Glomerular endothelial cell (primary cell): ENCODE data around the gene USPL1. TPM values are rescaled to one million over a fixed set of nuclear protein-coding genes. Genes with fewer than 3 reads are reported as not detected.

ENCODE experiments used
- DNase-seq: peaks from one replicate; pipeline ENCODE4 v3.0.0-alpha.2; 2011; ENCODE audit warnings: low read depth, low spot score; ENCODE audit errors: extremely low read depth
- total RNA-seq: library from RNA; depleted of rRNA; stranded (reverse); fragments of >200 nt; gene quantifications from 2 replicates; pipeline ENCODE4 v1.2.3, GENCODE V29; 2015

The USPL1 gene
- total RNA-seq, 1 donor from 2014 or later: 22.8 TPM

DNA sequence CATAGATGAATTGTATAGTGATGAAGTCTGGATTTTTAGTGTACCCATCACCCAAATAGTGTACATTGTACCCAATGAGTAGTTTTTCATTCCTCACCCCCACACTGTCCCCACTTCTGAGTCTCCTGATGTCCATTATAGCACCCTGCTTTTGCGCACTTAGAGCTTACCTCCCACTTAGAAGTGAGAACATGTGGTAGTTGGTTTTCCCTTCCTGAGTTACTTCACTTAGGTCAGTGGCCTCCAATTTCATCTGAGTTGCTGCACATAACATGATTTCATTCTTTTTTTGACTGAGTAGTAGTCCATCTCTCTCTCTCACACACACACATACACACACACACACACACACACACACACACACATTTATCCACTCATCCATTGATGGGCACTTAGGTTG, 74.4 kb downstream of the USPL1 start:
- no peak for DNase-seq

DNA sequence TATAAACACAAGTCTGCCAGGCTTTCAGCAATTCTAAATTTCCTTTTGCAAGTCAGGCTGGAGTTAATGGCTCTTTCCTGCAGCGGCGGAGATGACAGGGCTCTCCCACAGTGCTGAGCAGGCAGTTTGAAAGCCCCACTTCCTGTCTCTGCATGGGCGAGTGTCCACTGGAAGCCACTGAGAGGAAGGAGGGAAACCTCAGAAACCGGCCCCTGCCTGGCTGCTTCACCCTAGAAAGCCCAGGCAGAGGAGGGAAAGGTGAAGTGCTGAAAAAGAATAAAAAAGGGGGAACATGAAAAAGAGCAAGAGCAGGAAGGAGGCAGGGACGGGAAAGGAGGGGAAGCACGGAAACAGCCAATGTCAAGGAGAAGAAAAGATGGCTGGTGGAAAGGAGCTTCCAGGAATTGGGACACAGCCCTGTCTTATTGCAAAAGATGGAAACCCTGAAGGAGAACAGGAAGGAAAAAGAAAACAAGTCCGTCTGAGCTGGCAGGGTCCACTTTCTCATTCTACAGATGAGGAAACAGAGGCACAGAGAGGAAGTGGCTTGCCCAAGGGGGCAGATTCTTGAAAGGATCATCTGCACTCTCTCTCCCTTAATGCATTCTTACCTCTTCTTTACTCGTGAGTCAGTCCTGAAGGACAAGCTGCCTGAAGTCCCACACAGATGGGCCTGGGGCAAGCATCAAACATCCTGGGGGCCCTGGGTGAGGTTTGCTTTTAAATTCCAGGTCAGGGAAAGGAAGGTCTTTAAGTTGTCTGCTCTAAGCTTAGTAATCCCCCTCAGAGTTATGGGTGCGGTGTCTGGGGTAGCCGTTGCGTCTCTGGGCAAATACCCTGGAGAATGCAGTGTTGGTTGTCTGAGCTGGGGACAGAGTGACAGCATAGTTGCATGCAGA, 78.8 kb downstream of the USPL1 start:
- no peak for DNase-seq

DNA sequence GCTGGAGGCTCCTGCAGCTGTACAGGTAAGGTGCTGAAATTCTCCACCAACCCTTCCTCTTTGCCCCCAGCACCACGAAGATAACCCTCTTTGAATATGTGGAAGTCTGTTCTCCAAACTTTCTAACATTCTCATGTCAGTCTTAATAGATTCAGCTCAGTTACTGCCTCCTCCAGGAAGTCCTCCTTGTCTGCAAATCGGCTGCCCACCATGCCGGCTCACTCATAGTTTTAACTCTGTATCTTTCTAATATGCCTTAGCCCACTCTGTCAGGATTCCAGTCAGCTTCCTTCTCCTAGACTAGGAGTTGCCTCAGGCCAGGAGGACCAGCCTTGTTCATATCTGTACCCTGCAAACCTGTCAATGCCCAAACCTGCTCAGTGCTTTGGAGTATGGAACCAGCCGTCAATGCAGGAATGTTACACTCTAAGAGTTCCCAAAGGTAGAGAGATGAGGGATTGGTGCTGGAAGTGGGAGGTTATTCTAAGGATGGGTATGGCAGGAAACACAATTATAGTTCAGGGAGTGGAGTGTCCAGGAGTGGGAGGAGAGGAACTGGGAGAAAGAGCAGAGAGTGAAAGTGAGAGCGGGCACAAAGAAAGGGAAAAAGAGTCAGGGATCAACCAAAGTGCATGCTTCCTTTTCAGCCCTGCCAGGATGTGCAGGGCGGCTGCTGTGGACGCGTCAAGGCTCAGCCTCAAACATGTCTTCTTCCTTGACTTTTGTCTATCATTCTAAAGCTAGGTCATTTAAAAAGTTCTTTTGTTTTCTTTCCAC, 79.6 kb downstream of the USPL1 start:
- no peak for DNase-seq

DNA sequence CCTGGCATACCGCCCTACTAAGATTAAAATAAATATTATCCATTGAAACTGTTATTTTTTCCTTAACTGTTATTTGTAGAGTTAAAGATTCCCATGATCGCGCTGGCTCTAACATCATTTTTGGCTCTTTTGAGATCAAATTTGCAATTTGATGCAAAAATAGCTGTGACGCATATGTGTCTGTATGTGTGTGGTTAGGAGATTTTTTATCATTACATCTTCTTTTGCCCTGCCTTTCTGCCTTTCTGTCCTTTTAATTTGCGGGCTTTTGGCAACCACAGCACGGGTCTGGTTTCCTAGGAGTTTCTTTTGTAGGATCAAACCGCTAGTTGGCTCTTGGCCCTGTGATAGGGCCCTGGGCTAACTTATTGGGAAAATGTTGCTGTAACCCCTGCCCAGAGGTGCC, 80.3 kb downstream of the USPL1 start:
- no peak for DNase-seq

DNA sequence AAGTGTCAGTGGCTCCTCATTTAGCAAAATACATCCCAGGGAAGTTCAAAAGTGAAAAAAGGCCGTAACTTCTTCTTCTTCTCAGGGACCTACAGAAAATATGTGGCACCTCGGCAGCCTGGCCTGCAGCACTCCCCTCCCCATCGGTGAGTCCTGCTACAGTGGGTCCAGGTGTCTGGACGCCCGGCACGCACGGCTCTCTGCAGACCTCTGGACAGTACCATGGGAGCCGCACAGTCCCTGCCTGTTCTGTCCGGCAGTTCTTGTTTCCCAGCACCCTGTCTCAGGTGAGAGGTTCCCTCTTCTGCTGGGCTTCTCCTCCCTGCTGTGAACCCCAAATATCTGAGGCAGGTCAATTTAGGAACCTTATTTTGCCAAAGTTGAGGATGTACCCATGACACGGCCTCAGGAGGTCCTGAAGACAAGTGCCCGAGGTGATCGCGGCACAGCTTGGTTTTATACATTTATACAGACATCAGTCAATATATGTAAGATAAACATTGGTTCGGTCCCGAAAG, 80.8 kb downstream of the USPL1 start:
- DNase-seq: no peak

DNA sequence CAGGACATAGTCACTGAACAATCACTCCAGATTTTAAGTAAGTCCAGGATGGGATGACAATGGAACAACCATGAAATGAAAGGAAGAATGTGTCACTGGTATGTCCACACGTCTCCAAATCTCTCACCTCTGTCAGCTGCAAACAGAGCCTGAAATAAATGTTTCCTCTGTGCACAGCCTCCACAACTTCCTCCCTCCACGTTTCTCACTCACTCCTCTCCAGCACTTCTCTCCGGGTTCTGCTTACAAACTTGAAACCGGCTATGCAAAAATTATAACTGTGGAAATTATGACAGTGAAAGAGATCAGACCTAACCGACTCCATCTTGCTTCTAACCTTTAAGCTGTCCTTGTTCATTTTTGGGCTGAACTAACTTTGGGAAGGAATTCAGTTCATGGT, 82.6 kb downstream of the USPL1 start:
- no peak for DNase-seq

DNA sequence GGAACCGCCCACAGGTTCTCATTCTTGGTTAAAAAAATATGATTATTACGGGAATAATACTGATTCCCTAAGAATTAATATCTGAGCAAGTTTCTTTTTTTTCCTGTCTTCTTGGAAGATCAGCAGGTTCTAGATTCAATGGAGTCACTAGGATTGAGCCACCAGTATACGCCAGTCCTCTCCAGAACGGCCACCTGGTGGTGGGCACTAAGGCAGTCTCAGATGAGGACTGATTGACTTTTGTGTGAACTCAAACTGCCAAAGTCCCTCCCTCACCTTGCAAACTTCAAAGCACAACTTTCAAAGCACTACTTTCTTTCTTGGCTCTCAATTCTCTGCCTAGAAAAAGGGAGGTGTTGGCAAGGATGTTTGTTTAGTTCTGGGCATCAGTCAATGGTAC, 84.3 kb downstream of the USPL1 start:
- no peak for DNase-seq

DNA sequence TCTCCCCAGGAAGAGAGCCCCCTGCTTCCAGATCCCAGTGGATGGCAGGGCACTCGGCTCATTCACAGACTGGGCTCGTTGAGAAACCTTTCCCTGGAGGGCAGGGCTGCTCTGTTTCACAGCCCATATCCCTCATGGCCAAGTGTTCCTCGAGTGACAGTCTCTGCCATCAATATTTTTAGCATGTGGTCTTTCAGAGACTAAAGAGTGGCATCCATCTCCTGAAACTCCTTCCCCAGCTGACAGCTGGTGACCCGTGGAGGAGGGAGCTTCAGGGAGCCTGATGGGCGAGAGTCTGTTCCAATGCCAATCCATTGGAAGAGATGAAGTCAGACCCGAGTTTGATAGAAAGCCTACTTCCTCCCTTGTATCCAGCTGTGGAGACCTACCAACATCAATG, 86.9 kb downstream of the USPL1 start:
- no peak for DNase-seq

DNA sequence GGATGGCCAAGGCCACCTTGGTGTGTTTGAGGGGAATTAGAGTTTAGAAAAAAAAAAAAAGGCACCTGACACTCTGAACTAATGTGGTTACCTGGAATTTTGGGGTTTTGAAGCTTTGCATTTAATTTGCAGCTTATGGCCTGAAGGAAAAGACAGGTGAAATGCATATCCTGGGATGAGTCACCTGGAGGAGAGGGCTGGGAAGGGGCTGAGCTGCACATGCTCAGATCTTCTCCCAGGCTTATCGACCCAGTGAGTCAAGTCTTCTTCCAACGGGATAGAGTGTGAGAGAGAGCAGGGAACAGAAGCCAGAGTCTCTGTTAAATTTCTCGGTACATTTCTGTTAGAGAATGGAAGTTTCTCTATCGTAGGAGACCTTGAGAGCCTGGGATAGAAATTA, 88.0 kb downstream of the USPL1 start:
- no peak for DNase-seq

DNA sequence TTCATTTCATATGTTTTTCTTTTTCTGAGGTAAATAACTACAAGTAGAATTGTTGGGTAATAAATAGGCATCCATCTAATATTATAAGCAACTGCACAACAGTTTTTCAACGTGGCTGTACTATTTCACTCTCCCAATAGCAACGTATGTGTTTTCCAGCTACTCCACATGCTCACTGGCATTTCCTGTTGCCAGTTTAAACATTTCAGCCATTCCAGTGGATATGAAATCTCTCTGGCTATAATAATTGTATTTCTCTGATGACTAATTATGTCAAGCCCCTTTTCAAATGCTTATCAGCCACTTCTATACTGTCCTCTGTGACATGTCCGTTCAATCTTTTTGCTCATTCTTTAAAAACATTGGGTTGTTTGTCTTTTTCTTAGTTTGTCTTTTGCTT, 90.8 kb downstream of the USPL1 start:
- peak; percentile 68 for DNase-seq

Other genes with a start within 250 kb of the USPL1 start
- 0.18 TPM in 1 of 2 replicates, not detected in the other for gene UBE2L5, start 195.4 kb upstream of the USPL1 start, total RNA-seq
- gene HMGB1, start 152.0 kb upstream of the USPL1 start, total RNA-seq: 298 and 383 TPM in 2 replicates
- 0.29 TPM in 1 of 2 replicates, not detected in the other for gene ALOX5AP, start 117.6 kb downstream of the USPL1 start, total RNA-seq